Non-pigmented ciliary epithelial cell (primary cell): ENCODE data around the gene SOX5.
A peak's percentile ranks its signal among the peaks of the same experiment; 100 is the strongest.
"Not testable (repeated sequence)": the region's sequence is repeated elsewhere in the genome, so short reads cannot be mapped to it uniquely, and the experiment has no call there.

Experiments
- DNase-seq: peaks from one replicate; pipeline ENCODE4 v3.0.0-alpha.2; 2010; ENCODE audit warnings: low read depth

Gene SOX5

GRCh38 chr12:23909551-23909950, 39.9 kb downstream of the SOX5 start:
- no peak for DNase-seq

GRCh38 chr12:23906329-23906728, 43.1 kb downstream of the SOX5 start:
- DNase-seq = peak; percentile 71

- DNase-seq = no peak
Observed at GRCh38 chr12:23899434-23899833, 50.0 kb downstream of the SOX5 start.

- no peak for DNase-seq
Observed at GRCh38 chr12:23898121-23898520, 51.3 kb downstream of the SOX5 start.

GRCh38 chr12:23895792-23896218, 53.7 kb downstream of the SOX5 start:
- no peak for DNase-seq

- no peak for DNase-seq
Observed at GRCh38 chr12:23893611-23894010, 55.9 kb downstream of the SOX5 start.

GRCh38 chr12:23891115-23891514, 58.4 kb downstream of the SOX5 start:
- no peak for DNase-seq

- no peak for DNase-seq
Observed at GRCh38 chr12:23889069-23889440, 60.4 kb downstream of the SOX5 start.

GRCh38 chr12:23888396-23889068, 60.9 kb downstream of the SOX5 start:
- no peak for DNase-seq

- DNase-seq = no peak
Observed at GRCh38 chr12:23887055-23887835, 62.2 kb downstream of the SOX5 start.

- DNase-seq = no peak
Observed at GRCh38 chr12:23885394-23885793, 64.1 kb downstream of the SOX5 start.

- DNase-seq = no peak
Observed at GRCh38 chr12:23884909-23885308, 64.6 kb downstream of the SOX5 start.

GRCh38 chr12:23880988-23881387, 68.5 kb downstream of the SOX5 start:
- DNase-seq = no peak

GRCh38 chr12:23876618-23877017, 72.9 kb downstream of the SOX5 start:
- DNase-seq = not testable (repeated sequence)

GRCh38 chr12:23867794-23868193, 81.7 kb downstream of the SOX5 start:
- DNase-seq = no peak

GRCh38 chr12:23862701-23863100, 86.8 kb downstream of the SOX5 start:
- no peak for DNase-seq

GRCh38 chr12:23860019-23860418, 89.5 kb downstream of the SOX5 start:
- no peak for DNase-seq

- DNase-seq = no peak
Observed at GRCh38 chr12:23857178-23857577, 92.3 kb downstream of the SOX5 start.

GRCh38 chr12:23855813-23856212, 93.7 kb downstream of the SOX5 start:
- no peak for DNase-seq

GRCh38 chr12:23854598-23854997, 94.9 kb downstream of the SOX5 start:
- no peak for DNase-seq

GRCh38 chr12:23853640-23854039, 95.8 kb downstream of the SOX5 start:
- no peak for DNase-seq

GRCh38 chr12:23851602-23852001, 97.9 kb downstream of the SOX5 start:
- no peak for DNase-seq

- no peak for DNase-seq
Observed at GRCh38 chr12:23847857-23848256, 101.6 kb downstream of the SOX5 start.

GRCh38 chr12:23843958-23844357, 105.5 kb downstream of the SOX5 start:
- no peak for DNase-seq
